ENCODE measurements around the gene PPDPF. TPM values are rescaled to one million over a fixed set of nuclear protein-coding genes. Genes with fewer than 3 reads are reported as not detected.

Gene PPDPF
- total and polyA plus RNA-seq, 4 donors, result 176 to 386 (median 275) TPM

GRCh38 chr20:63502671-63503172, 17.8 kb upstream of the PPDPF start:
- peak in 1 of 2 donors; percentile 71 for DNase-seq
- no peak for ATAC-seq (ENCODE audit: low FRiP score)
- Histone ChIP-seq H3K4me1 (ENCODE audit: control insufficient read depth in 1 of 2, insufficient read depth in 2 of 2, low read length in 2 of 2) (no peaks in the 10 kb centered on the region), H3K27me3 (ENCODE audit: control insufficient read depth in 1 of 2, insufficient read depth in 2 of 2, low read length in 1 of 2) (no peaks in the 10 kb centered on the region), H3K9me3 (ENCODE audit: control insufficient read depth, low read length) (peaks cover 9% of the 10 kb centered on the region), H3K27ac (ENCODE audit: low read depth in 1 of 2, low read length in 2 of 2) (no peak overlapping the region), H3K36me3 (ENCODE audit: control insufficient read depth in 1 of 2, insufficient read depth in 2 of 2, low read length in 1 of 2) (no peaks in the 10 kb centered on the region), H3K4me3 (ENCODE audit: low read length in 2 of 2) (no peak overlapping the region)
- intact Hi-C loops (cut with DNase I), result no loop called here
- 55 to 67% methylated on average over 14 to 15 of the region's 15 CpGs for WGBS, 2 donors

DNA sequence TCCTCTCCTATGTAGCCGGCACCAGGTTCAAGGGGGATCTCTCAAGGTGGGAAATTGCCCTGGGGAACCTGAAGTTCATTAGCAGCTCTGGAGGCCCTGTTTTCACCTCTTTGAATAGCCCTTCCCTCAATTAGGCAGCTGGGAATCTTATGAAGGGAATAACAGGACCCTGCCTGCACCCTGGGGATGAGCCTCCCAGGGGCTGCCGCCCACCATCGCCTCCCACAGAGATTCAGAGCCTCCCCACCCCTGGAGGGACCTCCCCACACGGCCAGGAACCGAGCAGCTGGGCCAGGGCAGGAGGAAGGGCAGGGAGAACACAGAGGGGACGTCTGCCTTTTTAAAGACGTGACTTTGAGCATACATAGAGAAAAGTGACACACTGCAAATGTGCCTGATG, 17.0 kb upstream of the PPDPF start:
- no peak for ATAC-seq (ENCODE audit: low FRiP score)
- H3K4me3 ChIP-seq (ENCODE audit: low read length in 2 of 2), result no peak overlapping the region
- H3K27me3 ChIP-seq (ENCODE audit: control insufficient read depth in 1 of 2, insufficient read depth in 2 of 2, low read length in 1 of 2), result no peaks in the 10 kb centered on the region
- peaks cover 13% of the 10 kb centered on the region for H3K9me3 ChIP-seq (ENCODE audit: control insufficient read depth, low read length)
- 34 to 41% methylated on average over 7 of the region's 7 CpGs for WGBS, 2 donors
- no peak overlapping the region for H3K27ac ChIP-seq (ENCODE audit: low read depth in 1 of 2, low read length in 2 of 2)
- DNase-seq, result peak in 1 of 2 donors; percentile 51
- intact Hi-C loops (cut with DNase I), result no loop called here
- no peaks in the 10 kb centered on the region for H3K36me3 ChIP-seq (ENCODE audit: control insufficient read depth in 1 of 2, insufficient read depth in 2 of 2, low read length in 1 of 2)
- no peaks in the 10 kb centered on the region for H3K4me1 ChIP-seq (ENCODE audit: control insufficient read depth in 1 of 2, insufficient read depth in 2 of 2, low read length in 2 of 2)

DNA sequence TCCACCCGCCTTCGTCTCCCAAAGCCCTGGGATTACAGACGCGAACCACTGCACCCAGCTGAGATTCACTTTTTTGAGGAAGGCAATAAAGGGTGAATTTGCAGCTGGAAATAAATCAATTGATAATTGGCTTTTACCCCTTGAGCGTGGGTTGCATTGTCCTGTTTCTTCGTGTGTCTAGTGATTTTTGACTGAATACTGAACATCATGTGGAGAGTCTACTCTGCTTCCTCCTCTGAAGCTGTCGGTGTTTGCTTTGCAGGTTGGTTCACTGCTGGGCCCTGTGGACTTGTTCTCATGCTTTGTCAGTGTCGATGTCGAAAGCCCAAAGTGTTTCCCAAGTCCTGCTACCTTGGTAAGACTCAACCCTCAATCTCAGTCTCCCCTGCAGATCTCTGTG, 15.9 kb upstream of the PPDPF start:
- DNase-seq (peak in 1 of 2 donors; percentile 5), ATAC-seq (ENCODE audit: low FRiP score) (no peak)
- 90 to 91% methylated on average over 9 of the region's 9 CpGs for WGBS, 2 donors
- Histone ChIP-seq H3K4me3 (ENCODE audit: low read length in 2 of 2) (no peak overlapping the region), H3K27me3 (ENCODE audit: control insufficient read depth in 1 of 2, insufficient read depth in 2 of 2, low read length in 1 of 2) (no peaks in the 10 kb centered on the region), H3K4me1 (ENCODE audit: control insufficient read depth in 1 of 2, insufficient read depth in 2 of 2, low read length in 2 of 2) (no peaks in the 10 kb centered on the region), H3K36me3 (ENCODE audit: control insufficient read depth in 1 of 2, insufficient read depth in 2 of 2, low read length in 1 of 2) (no peaks in the 10 kb centered on the region), H3K27ac (ENCODE audit: low read depth in 1 of 2, low read length in 2 of 2) (no peak overlapping the region), H3K9me3 (ENCODE audit: control insufficient read depth, low read length) (peaks cover 13% of the 10 kb centered on the region)
- intact Hi-C loops (cut with DNase I), result no loop called here

GRCh38 chr20:63505281-63505680, 15.3 kb upstream of the PPDPF start:
- no peaks in the 10 kb centered on the region for H3K4me1 ChIP-seq (ENCODE audit: control insufficient read depth in 1 of 2, insufficient read depth in 2 of 2, low read length in 2 of 2)
- no peaks in the 10 kb centered on the region for H3K36me3 ChIP-seq (ENCODE audit: control insufficient read depth in 1 of 2, insufficient read depth in 2 of 2, low read length in 1 of 2)
- intact Hi-C loops (cut with DNase I), result no loop called here
- no peaks in the 10 kb centered on the region for H3K27me3 ChIP-seq (ENCODE audit: control insufficient read depth in 1 of 2, insufficient read depth in 2 of 2, low read length in 1 of 2)
- peaks cover 13% of the 10 kb centered on the region for H3K9me3 ChIP-seq (ENCODE audit: control insufficient read depth, low read length)
- H3K4me3 ChIP-seq (ENCODE audit: low read length in 2 of 2), result no peak overlapping the region
- no peak overlapping the region for H3K27ac ChIP-seq (ENCODE audit: low read depth in 1 of 2, low read length in 2 of 2)
- 85 to 90% methylated on average over 8 of the region's 8 CpGs for WGBS, 2 donors
- DNase-seq (peak in 1 of 2 donors; percentile 43), ATAC-seq (ENCODE audit: low FRiP score) (no peak)

GRCh38 chr20:63505723-63506122, 14.8 kb upstream of the PPDPF start:
- ATAC-seq (ENCODE audit: low FRiP score) (no peak), DNase-seq (peak in 1 of 2 donors; percentile 27)
- Histone ChIP-seq H3K36me3 (ENCODE audit: control insufficient read depth in 1 of 2, insufficient read depth in 2 of 2, low read length in 1 of 2) (no peaks in the 10 kb centered on the region), H3K27ac (ENCODE audit: low read depth in 1 of 2, low read length in 2 of 2) (no peak overlapping the region), H3K4me1 (ENCODE audit: control insufficient read depth in 1 of 2, insufficient read depth in 2 of 2, low read length in 2 of 2) (no peaks in the 10 kb centered on the region), H3K27me3 (ENCODE audit: control insufficient read depth in 1 of 2, insufficient read depth in 2 of 2, low read length in 1 of 2) (no peaks in the 10 kb centered on the region), H3K9me3 (ENCODE audit: control insufficient read depth, low read length) (peaks cover 13% of the 10 kb centered on the region), H3K4me3 (ENCODE audit: low read length in 2 of 2) (no peak overlapping the region)
- 91 to 92% methylated on average over 12 of the region's 12 CpGs for WGBS, 2 donors
- intact Hi-C loops (cut with DNase I), result no loop called here

GRCh38 chr20:63507083-63507743, 13.4 kb upstream of the PPDPF start:
- no peaks in the 10 kb centered on the region for H3K27me3 ChIP-seq (ENCODE audit: control insufficient read depth in 1 of 2, insufficient read depth in 2 of 2, low read length in 1 of 2)
- H3K36me3 ChIP-seq (ENCODE audit: control insufficient read depth in 1 of 2, insufficient read depth in 2 of 2, low read length in 1 of 2), result no peaks in the 10 kb centered on the region
- no peaks in the 10 kb centered on the region for H3K4me1 ChIP-seq (ENCODE audit: control insufficient read depth in 1 of 2, insufficient read depth in 2 of 2, low read length in 2 of 2)
- H3K4me3 ChIP-seq (ENCODE audit: low read length in 2 of 2), result no peak overlapping the region
- WGBS, 2 donors, result 92% methylated on average over 27 to 30 of the region's 30 CpGs
- H3K9me3 ChIP-seq (ENCODE audit: control insufficient read depth, low read length), result peaks cover 13% of the 10 kb centered on the region
- peak in 1 of 2 donors; percentile 59 for DNase-seq
- ATAC-seq (ENCODE audit: low FRiP score), result no peak
- no peak overlapping the region for H3K27ac ChIP-seq (ENCODE audit: low read depth in 1 of 2, low read length in 2 of 2)
- intact Hi-C loops (cut with DNase I), result no loop called here

DNA sequence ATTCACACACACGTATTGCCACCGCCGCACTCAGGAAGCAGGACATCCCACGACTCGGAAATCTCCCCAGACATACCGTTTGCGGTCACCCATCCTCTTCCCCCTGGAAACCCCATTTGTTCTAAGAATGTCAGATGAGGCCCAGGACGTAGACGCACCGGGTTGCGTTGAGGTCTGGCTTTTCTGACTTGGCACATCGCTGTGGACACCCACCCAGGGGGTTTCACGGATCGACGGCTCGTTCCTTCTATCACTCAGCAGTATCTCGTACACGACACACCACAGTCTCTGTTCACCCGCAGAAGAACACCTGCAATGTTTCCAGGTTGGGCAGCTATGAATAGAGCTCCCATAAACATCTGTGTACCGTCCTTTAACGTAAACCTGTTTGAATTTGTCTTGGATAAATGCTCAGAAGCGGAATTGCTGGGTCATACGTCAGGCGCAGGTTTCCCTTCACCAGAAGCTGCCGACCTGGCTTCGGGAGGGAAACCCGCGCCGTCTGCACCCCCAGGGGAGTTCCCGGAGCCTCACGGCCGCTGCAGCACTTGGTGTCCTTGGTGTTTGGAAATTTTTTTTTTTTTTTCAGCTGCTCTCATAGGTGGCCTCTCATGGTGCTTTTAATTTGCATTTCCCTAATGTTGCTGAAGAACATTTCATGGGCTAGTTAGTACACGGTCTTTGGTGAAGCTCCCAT, 12.3 kb upstream of the PPDPF start:
- no peak overlapping the region for H3K4me3 ChIP-seq (ENCODE audit: low read length in 2 of 2)
- H3K27ac ChIP-seq (ENCODE audit: low read depth in 1 of 2, low read length in 2 of 2), result no peak overlapping the region
- 88 to 89% methylated on average over 33 of the region's 33 CpGs for WGBS, 2 donors
- intact Hi-C loops (cut with DNase I), result no loop called here
- H3K9me3 ChIP-seq (ENCODE audit: control insufficient read depth, low read length), result peaks cover 13% of the 10 kb centered on the region
- peak in 1 of 2 donors; percentile 43 for DNase-seq
- H3K27me3 ChIP-seq (ENCODE audit: control insufficient read depth in 1 of 2, insufficient read depth in 2 of 2, low read length in 1 of 2), result no peaks in the 10 kb centered on the region
- no peaks in the 10 kb centered on the region for H3K36me3 ChIP-seq (ENCODE audit: control insufficient read depth in 1 of 2, insufficient read depth in 2 of 2, low read length in 1 of 2)
- no peaks in the 10 kb centered on the region for H3K4me1 ChIP-seq (ENCODE audit: control insufficient read depth in 1 of 2, insufficient read depth in 2 of 2, low read length in 2 of 2)
- no peak for ATAC-seq (ENCODE audit: low FRiP score)

- Histone ChIP-seq H3K36me3 (ENCODE audit: control insufficient read depth in 1 of 2, insufficient read depth in 2 of 2, low read length in 1 of 2) (no peaks in the 10 kb centered on the region), H3K27ac (ENCODE audit: low read depth in 1 of 2, low read length in 2 of 2) (no peak overlapping the region), H3K27me3 (ENCODE audit: control insufficient read depth in 1 of 2, insufficient read depth in 2 of 2, low read length in 1 of 2) (no peaks in the 10 kb centered on the region), H3K4me1 (ENCODE audit: control insufficient read depth in 1 of 2, insufficient read depth in 2 of 2, low read length in 2 of 2) (no peaks in the 10 kb centered on the region), H3K4me3 (ENCODE audit: low read length in 2 of 2) (no peak overlapping the region), H3K9me3 (ENCODE audit: control insufficient read depth, low read length) (peaks cover 11% of the 10 kb centered on the region)
- DNase-seq (peak in 1 of 2 donors; percentile 3), ATAC-seq (ENCODE audit: low FRiP score) (no peak)
- WGBS, 2 donors, result 86 to 89% methylated on average over 9 of the region's 9 CpGs
- intact Hi-C loops (cut with DNase I), result no loop called here
Observed at GRCh38 chr20:63509088-63509564, 11.4 kb upstream of the PPDPF start.

- Histone ChIP-seq H3K9me3 (ENCODE audit: control insufficient read depth, low read length) (peaks cover 2% of the 10 kb centered on the region), H3K4me1 (ENCODE audit: control insufficient read depth in 1 of 2, insufficient read depth in 2 of 2, low read length in 2 of 2) (no peaks in the 10 kb centered on the region), H3K27me3 (ENCODE audit: control insufficient read depth in 1 of 2, insufficient read depth in 2 of 2, low read length in 1 of 2) (no peaks in the 10 kb centered on the region), H3K36me3 (ENCODE audit: control insufficient read depth in 1 of 2, insufficient read depth in 2 of 2, low read length in 1 of 2) (no peaks in the 10 kb centered on the region), H3K27ac (ENCODE audit: low read depth in 1 of 2, low read length in 2 of 2) (no peak overlapping the region), H3K4me3 (ENCODE audit: low read length in 2 of 2) (no peak overlapping the region)
- DNase-seq (no peak), ATAC-seq (ENCODE audit: low FRiP score) (no peak)
- intact Hi-C loops (cut with DNase I), result no loop called here
- 84 to 88% methylated on average over 3 of the region's 3 CpGs for WGBS, 2 donors
Observed at GRCh38 chr20:63513207-63513606, 7.4 kb upstream of the PPDPF start.
